CD4-positive, alpha-beta memory T cell (primary cell): ENCODE results near the gene SH3D19. TPM values are rescaled to one million over a fixed set of nuclear protein-coding genes. Genes with fewer than 3 reads are reported as not detected.
"Not testable (repeated sequence)": the region's sequence is repeated elsewhere in the genome, so short reads cannot be mapped to it uniquely, and the experiment has no call there.

ENCODE experiments used
- CTCF ChIA-PET: fragments of 350-600 bp; sonication (Branson Sonifier 250); formaldehyde crosslinking; loops from one replicate; lab custom pipeline; 2021; ENCODE audit warnings: inconsistent platforms; ENCODE audit not compliant: partially characterized antibody; lab: Charles Lee
- POLR2A ChIA-PET: fragments of 350-600 bp; sonication (Branson Sonifier 250); formaldehyde crosslinking; loops from one replicate; lab custom pipeline; 2021; ENCODE audit not compliant: partially characterized antibody; lab: Charles Lee
- DNase-seq, 5 donors: peaks; one replicate each; pipeline versions ENCODE4 v3.0.0 to v3.0.0-alpha.2; 2020 to 2022; ENCODE audit warnings: mixed read lengths in 1 of 5
- H3K27ac ChIP-seq: one replicate; pipeline ENCODE4 v1.7.0; 2013; ENCODE audit warnings: low read depth, low read length
- H3K27me3 ChIP-seq: 2 replicates; pipeline ENCODE4 v1.7.0; 2013; ENCODE audit warnings: mild to moderate bottlenecking, low read length, moderate library complexity; ENCODE audit not compliant: insufficient read depth
- H3K36me3 ChIP-seq: 2 replicates; pipeline ENCODE4 v1.7.0; 2013; ENCODE audit warnings: mild to moderate bottlenecking, low read length, moderate library complexity; ENCODE audit not compliant: insufficient read depth
- H3K4me1 ChIP-seq: 2 replicates; pipeline ENCODE4 v1.7.0; 2013; ENCODE audit warnings: mild to moderate bottlenecking, low read length, moderate library complexity; ENCODE audit not compliant: insufficient read depth
- H3K4me3 ChIP-seq, 2 donors: one replicate each; pipeline ENCODE4 v1.7.0; 2013; ENCODE audit warnings: low read length in 2 of 2, mild to moderate bottlenecking in 1 of 2
- H3K9me3 ChIP-seq, 2 donors: one replicate each; pipeline ENCODE4 v1.7.0; 2013; ENCODE audit warnings: low read length in 2 of 2, control low read depth in 1 of 2; ENCODE audit not compliant: control insufficient read depth in 1 of 2
- H3K27ac Mint-ChIP-seq, 7 donors: one replicate each; pipeline ENCODE4 v1.8.0; 2020 to 2021; ENCODE audit warnings: mixed read lengths in 7 of 7, mild to moderate bottlenecking in 6 of 7, inconsistent platforms in 3 of 7, moderate library complexity in 3 of 7
- H3K27me3 Mint-ChIP-seq, 2 donors: one replicate each; pipeline ENCODE4 v1.8.0; 2020 to 2021; ENCODE audit warnings: mixed read lengths in 2 of 2
- H3K36me3 Mint-ChIP-seq, 2 donors: one replicate each; pipeline ENCODE4 v1.8.0; 2020 to 2021; ENCODE audit warnings: mixed read lengths in 2 of 2, inconsistent platforms in 1 of 2, mild to moderate bottlenecking in 1 of 2
- H3K4me1 Mint-ChIP-seq, 4 donors: one replicate each; pipeline ENCODE4 v1.8.0; 2020 to 2021; ENCODE audit warnings: mixed read lengths in 4 of 4, mild to moderate bottlenecking in 1 of 4
- H3K4me3 Mint-ChIP-seq, 8 donors: one replicate each; pipeline ENCODE4 v1.8.0; 2020 to 2021; ENCODE audit warnings: mixed read lengths in 8 of 8, mild to moderate bottlenecking in 7 of 8, moderate library complexity in 6 of 8, inconsistent platforms in 3 of 8
- H3K9me3 Mint-ChIP-seq, 8 donors: one replicate each; pipeline ENCODE4 v1.8.0; 2020 to 2021; ENCODE audit warnings: mixed read lengths in 8 of 8, mild to moderate bottlenecking in 5 of 8, inconsistent platforms in 3 of 8, moderate library complexity in 1 of 8
- intact Hi-C: fragments of 100-400 bp; cut with micrococcal nuclease; formaldehyde crosslinking; loops from one replicate; pipeline ENCODE4 v1.15.1; 2023
- polyA plus RNA-seq, 2 donors: library from polyadenylated mRNA; unstranded; fragments of 300-500 nt; fragmentation: Illumina TruSeq; gene quantifications; one replicate each; pipeline ENCODE4 v1.2.3, GENCODE V29; 2021
- total RNA-seq, 2 experiments: library from RNA; stranded (reverse); gene quantifications; one replicate each; pipeline ENCODE4 v1.2.3, GENCODE V29; 2021

SH3D19 gene
- total and polyA plus RNA-seq, 4 experiments from 2014 or later, result 0.11 to 1.4 (median 0.79) TPM

DNA sequence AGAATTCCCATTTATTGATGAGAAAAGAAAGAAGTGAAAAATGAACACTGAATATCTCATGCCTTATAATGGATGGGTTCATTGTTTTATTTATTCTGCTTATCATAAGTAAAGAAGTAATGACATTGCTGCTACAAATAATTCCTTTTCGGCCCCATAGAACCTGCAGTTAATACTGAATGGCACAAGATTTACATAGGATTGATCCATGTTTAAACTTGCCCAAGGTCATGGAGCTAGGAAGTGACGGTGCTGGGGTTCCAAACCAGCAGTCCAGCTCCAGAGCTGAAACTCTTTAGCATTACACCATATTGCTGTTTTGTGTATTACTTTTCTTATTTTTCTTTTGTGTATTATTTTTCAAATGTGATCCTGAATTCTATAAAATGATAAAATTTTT is 78.7 kb downstream of the SH3D19 start:
- CTCF ChIA-PET, result no interaction called here
- no peak overlapping the region for H3K4me3 Mint-ChIP-seq
- no peak overlapping the region for H3K27ac Mint-ChIP-seq
- intact Hi-C loops, result no loop called here
- Histone ChIP-seq H3K9me3 (no peaks in the 10 kb centered on the region), H3K27me3 (no peaks in the 10 kb centered on the region), H3K36me3 (no peaks in the 10 kb centered on the region), H3K27ac (no peak overlapping the region), H3K4me3 (no peak overlapping the region), H3K4me1 (no peaks in the 10 kb centered on the region)
- H3K36me3 Mint-ChIP-seq, result no peaks in the 10 kb centered on the region
- H3K9me3 Mint-ChIP-seq, result no peaks in the 10 kb centered on the region
- peaks cover 2 to 6% of the 10 kb centered on the region in 2 donors for H3K27me3 Mint-ChIP-seq
- DNase-seq, result no peak
- no peaks in the 10 kb centered on the region for H3K4me1 Mint-ChIP-seq
- POLR2A ChIA-PET, result no interaction called here

- H3K36me3 ChIP-seq, result no peaks in the 10 kb centered on the region
- no peaks in the 10 kb centered on the region for H3K9me3 ChIP-seq
- POLR2A ChIA-PET, result no interaction called here
- intact Hi-C loops, result no loop called here
- Mint-ChIP-seq H3K27ac (no peak overlapping the region), H3K27me3 (peaks cover 6 to 8% of the 10 kb centered on the region in 2 donors), H3K36me3 (no peaks in the 10 kb centered on the region), H3K4me1 (no peaks in the 10 kb centered on the region), H3K9me3 (no peaks in the 10 kb centered on the region), H3K4me3 (no peak overlapping the region)
- H3K4me3 ChIP-seq, result no peak overlapping the region
- H3K4me1 ChIP-seq, result no peaks in the 10 kb centered on the region
- no peak for DNase-seq
- no peak overlapping the region for H3K27ac ChIP-seq
- CTCF ChIA-PET, result no interaction called here
- H3K27me3 ChIP-seq, result no peaks in the 10 kb centered on the region
Observed at GRCh38 chr4:151242305-151242704, 83.1 kb downstream of the SH3D19 start.

- H3K27ac Mint-ChIP-seq, result no peak overlapping the region
- H3K4me1 ChIP-seq, result no peaks in the 10 kb centered on the region
- peaks cover 9 to 13% of the 10 kb centered on the region in 2 donors for H3K27me3 Mint-ChIP-seq
- H3K27ac ChIP-seq, result no peak overlapping the region
- DNase-seq, result no peak
- H3K9me3 Mint-ChIP-seq, result peaks cover 0 to 3% (median 0%) of the 10 kb centered on the region in 8 donors
- ChIA-PET CTCF (interaction anchor here (0.8 kb wide), 1 partner anchor 11 kb away, joined by 3 read pairs; no protein-coding TSS in a partner anchor), POLR2A (no interaction called here)
- H3K9me3 ChIP-seq, result no peaks in the 10 kb centered on the region
- H3K4me3 ChIP-seq, result no peak overlapping the region
- H3K27me3 ChIP-seq, result no peaks in the 10 kb centered on the region
- H3K4me3 Mint-ChIP-seq, result no peak overlapping the region
- no peaks in the 10 kb centered on the region for H3K36me3 Mint-ChIP-seq
- no peaks in the 10 kb centered on the region for H3K36me3 ChIP-seq
- intact Hi-C loops, result no loop called here
- no peaks in the 10 kb centered on the region for H3K4me1 Mint-ChIP-seq
Observed at GRCh38 chr4:151239608-151240007, 85.8 kb downstream of the SH3D19 start.

- no peak for DNase-seq
- peaks cover 11 to 12% of the 10 kb centered on the region in 2 donors for H3K27me3 Mint-ChIP-seq
- H3K9me3 Mint-ChIP-seq, result peaks cover 0 to 3% (median 0%) of the 10 kb centered on the region in 8 donors
- CTCF ChIA-PET, result no interaction called here
- Histone ChIP-seq H3K4me3 (no peak overlapping the region), H3K36me3 (no peaks in the 10 kb centered on the region), H3K9me3 (no peaks in the 10 kb centered on the region), H3K27me3 (no peaks in the 10 kb centered on the region), H3K27ac (no peak overlapping the region), H3K4me1 (no peaks in the 10 kb centered on the region)
- H3K36me3 Mint-ChIP-seq, result no peaks in the 10 kb centered on the region
- intact Hi-C loops, result no loop called here
- H3K4me1 Mint-ChIP-seq, result no peaks in the 10 kb centered on the region
- POLR2A ChIA-PET, result no interaction called here
- H3K4me3 Mint-ChIP-seq, result no peak overlapping the region
- H3K27ac Mint-ChIP-seq, result peak overlapping the region in 1 of 7 donors; percentile 29
Observed at GRCh38 chr4:151238477-151238876, 86.9 kb downstream of the SH3D19 start.

DNA sequence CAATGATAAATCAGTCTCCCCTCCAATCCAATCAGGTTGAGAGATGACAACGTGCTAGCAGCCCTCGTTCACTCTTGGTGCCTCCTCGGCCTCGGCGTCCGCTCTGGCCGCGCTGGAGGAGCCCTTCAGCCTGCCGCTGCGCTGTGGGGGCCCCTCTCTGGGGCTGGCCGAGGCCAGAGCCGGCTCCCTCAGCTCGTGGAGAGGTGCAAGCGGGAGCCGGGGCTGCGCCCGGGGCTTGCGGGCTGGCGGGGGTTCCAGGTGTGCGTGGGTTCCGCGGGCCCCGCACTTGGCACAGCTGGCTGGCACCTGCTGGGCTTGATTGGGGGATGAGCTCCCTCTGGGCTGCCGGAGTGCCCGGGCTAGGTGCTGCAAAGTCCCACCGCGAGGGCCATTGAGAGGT is 89.4 kb downstream of the SH3D19 start:
- H3K36me3 ChIP-seq, result no peaks in the 10 kb centered on the region
- ChIA-PET POLR2A (no interaction called here), CTCF (interaction anchor here (0.6 kb wide), 1 partner anchor 111 kb away, joined by 4 read pairs; no protein-coding TSS in a partner anchor)
- no peaks in the 10 kb centered on the region for H3K4me1 Mint-ChIP-seq
- no peaks in the 10 kb centered on the region for H3K9me3 ChIP-seq
- DNase-seq, result no peak
- H3K9me3 Mint-ChIP-seq, result peaks cover 0 to 3% (median 0%) of the 10 kb centered on the region in 8 donors
- H3K4me3 Mint-ChIP-seq, result no peak overlapping the region
- no peaks in the 10 kb centered on the region for H3K27me3 ChIP-seq
- H3K36me3 Mint-ChIP-seq, result no peaks in the 10 kb centered on the region
- H3K27me3 Mint-ChIP-seq, result peaks cover 13 to 17% of the 10 kb centered on the region in 2 donors
- H3K4me3 ChIP-seq, result no peak overlapping the region
- H3K27ac Mint-ChIP-seq, result no peak overlapping the region
- intact Hi-C loops, result no loop called here
- no peak overlapping the region for H3K27ac ChIP-seq
- H3K4me1 ChIP-seq, result no peaks in the 10 kb centered on the region

GRCh38 chr4:151235373-151235772 is 90.0 kb downstream of the SH3D19 start:
- H3K27ac ChIP-seq, H3K4me3 ChIP-seq, H3K4me1 Mint-ChIP-seq, H3K4me3 Mint-ChIP-seq, DNase-seq, POLR2A ChIA-PET, intact Hi-C loops, H3K4me1 ChIP-seq, CTCF ChIA-PET, H3K27ac Mint-ChIP-seq, H3K27me3 ChIP-seq, H3K9me3 ChIP-seq, H3K9me3 Mint-ChIP-seq, H3K36me3 Mint-ChIP-seq, H3K36me3 ChIP-seq: not testable (repeated sequence)
- peaks cover 11 to 15% of the 10 kb centered on the region in 2 donors for H3K27me3 Mint-ChIP-seq

GRCh38 chr4:151233600-151233999 is 91.8 kb downstream of the SH3D19 start:
- DNase-seq, result no peak
- Mint-ChIP-seq H3K36me3 (no peaks in the 10 kb centered on the region), H3K9me3 (peaks cover 0 to 3% (median 0%) of the 10 kb centered on the region in 8 donors), H3K4me1 (no peaks in the 10 kb centered on the region), H3K27ac (no peak overlapping the region), H3K27me3 (peaks cover 16% of the 10 kb centered on the region in 2 donors), H3K4me3 (no peak overlapping the region)
- CTCF ChIA-PET, result no interaction called here
- Histone ChIP-seq H3K4me3 (no peak overlapping the region), H3K4me1 (no peaks in the 10 kb centered on the region), H3K27me3 (no peaks in the 10 kb centered on the region), H3K36me3 (no peaks in the 10 kb centered on the region), H3K9me3 (no peaks in the 10 kb centered on the region), H3K27ac (no peak overlapping the region)
- POLR2A ChIA-PET, result no interaction called here
- intact Hi-C loops, result no loop called here
